ENCODE data around the gene PRPF40A.

- TF ChIP-seq GATA2 (IDR thresholded peaks at IDR 0.05; ENCODE audit: low read depth, low read length) (no peak), GATA3 (IDR thresholded peaks at IDR 0.05; ENCODE audit: low read depth, low read length) (no peak)
Observed at GRCh38 chr2:152620208-152620607, 97.1 kb downstream of the PRPF40A start.
